HCT116 (cell line): ENCODE results near the gene NR1I3. TPM values are rescaled to one million over a fixed set of nuclear protein-coding genes. Genes with fewer than 3 reads are reported as not detected.

ENCODE experiments used
- ATAC-seq: fragments of 200-7000 bp; cut with Tn5 transposase; 2 replicates; pipeline ENCODE4 v1.9.1; 2020; ENCODE audit warnings: mild to moderate bottlenecking, moderate library complexity
- BruUV-seq: library from RNA; stranded (reverse); fragments of 400-500 nt; replicated peaks from 2 replicates; lab custom pipeline; 2021; lab: Mats Ljungman, UMichigan
- CTCF ChIA-PET: fragments of 300-600 bp; sonication (Branson Sonifier 250); formaldehyde crosslinking; loops from one replicate; lab custom pipeline; 2021; ENCODE audit warnings: antibody characterized with exemption; lab: Charles Lee
- POLR2A ChIA-PET: fragments of 300-600, 350-600 bp; sonication (Branson Sonifier 250); formaldehyde crosslinking; loops from one replicate; lab custom pipeline; 2021; ENCODE audit warnings: antibody characterized with exemption; lab: Charles Lee
- RAD21 ChIA-PET, 2 experiments: fragments of 300-600 bp; sonication (Branson Sonifier 250); formaldehyde crosslinking; loops; one replicate each; lab custom pipeline; 2023; ENCODE audit warnings: low total read pairs in 2 of 2; ENCODE audit not compliant: uncharacterized antibody in 2 of 2, unreplicated experiment in 2 of 2, low non-redundant PET in 1 of 2; lab: Charles Lee
- DNase-seq: peaks from one replicate; pipeline ENCODE4 v3.0.0-alpha.2; 2010; ENCODE audit warnings: low read depth, low spot score
- H2AFZ ChIP-seq: fragments of 200-600 bp; shearing (Covaris generic), sonication (generic); 2 replicates; pipeline ENCODE4 v1.6.1; 2017; ENCODE audit warnings: low read depth, mixed run types, mixed read lengths, antibody characterized with exemption, low read length; ENCODE audit not compliant: poor library complexity, severe bottlenecking
- H3K27ac ChIP-seq: 2 replicates; pipeline ENCODE4 v1.5.1; 2012; ENCODE audit warnings: low read depth, low read length
- H3K27me3 ChIP-seq: fragments of 200-600 bp; sonication (generic); 2 replicates; pipeline ENCODE4 v1.6.1; 2016; ENCODE audit warnings: mixed run types, low read length, mixed read lengths; ENCODE audit not compliant: insufficient read depth
- H3K36me3 ChIP-seq, 2 experiments: fragments of 200-500 bp in 1 of 2; fragments of 200-600 bp in 1 of 2; sonication (Bioruptor generic) in 1 of 2; sonication (generic) in 1 of 2; 2 replicates each; pipeline versions ENCODE4 v1.5.1 to v1.6.1; 2014 to 2016; ENCODE audit warnings: low read length in 2 of 2, inconsistent platforms in 1 of 2, mixed read lengths in 1 of 2, mixed run types in 1 of 2; ENCODE audit not compliant: insufficient read depth in 2 of 2, control insufficient read depth in 1 of 2
- H3K4me1 ChIP-seq, 2 experiments: fragments of 200-600 bp in 1 of 2; sonication (generic) in 1 of 2; 2 replicates each; pipeline versions ENCODE4 v1.5.1 to v1.6.1; 2012 to 2017; ENCODE audit warnings: low read length in 2 of 2, inconsistent platforms in 1 of 2, mild to moderate bottlenecking in 1 of 2, mixed read lengths in 1 of 2, mixed run types in 1 of 2, moderate library complexity in 1 of 2; ENCODE audit not compliant: insufficient read depth in 2 of 2, control insufficient read depth in 1 of 2
- H3K4me2 ChIP-seq: fragments of 200-600 bp; sonication (generic); 2 replicates; pipeline ENCODE4 v1.6.1; 2017; ENCODE audit warnings: mixed run types, low read length, mixed read lengths
- H3K4me3 ChIP-seq, 2 experiments: fragments of 200-600 bp in 1 of 2; sonication (generic) in 1 of 2; replicated peaks in 1 of 2; 2 replicates each; pipeline ENCODE4 v1.5.1; 2011 to 2016; ENCODE audit warnings: low read length in 2 of 2, control low read depth in 1 of 2, low read depth in 1 of 2, mild to moderate bottlenecking in 1 of 2, mixed read lengths in 1 of 2, mixed run types in 1 of 2
- H3K79me2 ChIP-seq: fragments of 200-600 bp; sonication (generic); 2 replicates; pipeline ENCODE4 v1.6.1; 2017; ENCODE audit warnings: mild to moderate bottlenecking, mixed run types, low read length, moderate library complexity, mixed read lengths; ENCODE audit not compliant: insufficient read depth
- H3K9ac ChIP-seq: fragments of 200-600 bp; sonication (generic); 2 replicates; pipeline ENCODE4 v1.6.1; 2016; ENCODE audit warnings: low read length, mixed read lengths
- H3K9me2 ChIP-seq: fragments of 200-600 bp; sonication (generic), shearing (Covaris generic); 2 replicates; pipeline ENCODE4 v1.6.1; 2017; ENCODE audit warnings: mixed run types, mild to moderate bottlenecking, moderate library complexity; ENCODE audit not compliant: insufficient read depth
- H3K9me3 ChIP-seq, 2 experiments: fragments of 200-500 bp in 1 of 2; fragments of 200-600 bp in 1 of 2; sonication (Bioruptor generic) in 1 of 2; sonication (generic) in 1 of 2; 2 replicates each; pipeline ENCODE4 v1.6.1; 2014 to 2017; ENCODE audit warnings: low read length in 2 of 2, mixed read lengths in 2 of 2, inconsistent platforms in 1 of 2, low read depth in 1 of 2, mild to moderate bottlenecking in 1 of 2, mixed run types in 1 of 2, moderate library complexity in 1 of 2; ENCODE audit not compliant: control insufficient read depth in 1 of 2, insufficient read depth in 1 of 2
- H4K20me1 ChIP-seq: fragments of 200-600 bp; sonication (generic), shearing (Covaris generic); 2 replicates; pipeline ENCODE4 v1.6.1; 2017; ENCODE audit warnings: mixed run types, mild to moderate bottlenecking, moderate library complexity; ENCODE audit not compliant: insufficient read depth
- CBX3 ChIP-seq: IDR thresholded peaks from 2 replicates; pipeline ENCODE4 v1.6.1; 2012; ENCODE audit warnings: low read depth
- CEBPB ChIP-seq: IDR thresholded peaks from 2 replicates; pipeline ENCODE4 v1.6.1; 2012; ENCODE audit warnings: low read depth
- CTCF ChIP-seq, 3 experiments: fragments of 200-600 bp in 1 of 3; sonication (generic) in 1 of 3; IDR thresholded peaks in 2 of 3; conservative IDR thresholded peaks in 1 of 3; 2 replicates each; pipeline ENCODE4 v1.5.1; 2012 to 2017; ENCODE audit warnings: low read depth in 2 of 3, low read length in 2 of 3, antibody characterized with exemption in 1 of 3, borderline replicate concordance in 1 of 3, control low read depth in 1 of 3, mild to moderate bottlenecking in 1 of 3, mixed read lengths in 1 of 3, mixed run types in 1 of 3, moderate library complexity in 1 of 3; ENCODE audit not compliant: insufficient read depth in 1 of 3
- EGR1 ChIP-seq: IDR thresholded peaks from 2 replicates; pipeline ENCODE4 v1.6.1; 2012; ENCODE audit warnings: low read depth
- EZH2phosphoT487 ChIP-seq: fragments of 200-600 bp; IDR thresholded peaks from 2 replicates; pipeline ENCODE4 v1.6.1; 2018; ENCODE audit warnings: antibody characterized with exemption, borderline replicate concordance
- FOSL1 ChIP-seq: IDR thresholded peaks from 2 replicates; pipeline ENCODE4 v1.6.1; 2012; ENCODE audit warnings: low read depth
- JUND ChIP-seq: IDR thresholded peaks from 2 replicates; pipeline ENCODE4 v1.6.1; 2012
- POLR2A ChIP-seq: IDR thresholded peaks from 2 replicates; pipeline ENCODE4 v1.7.0; 2011; ENCODE audit warnings: borderline replicate concordance; ENCODE audit not compliant: insufficient read depth, insufficient read length; ENCODE audit errors: extremely low read depth
- RAD21 ChIP-seq: IDR thresholded peaks from 2 replicates; pipeline ENCODE4 v1.6.1; 2012; ENCODE audit warnings: low read depth, mild to moderate bottlenecking
- SIN3A ChIP-seq: IDR thresholded peaks from 2 replicates; pipeline ENCODE4 v1.6.1; 2012; ENCODE audit warnings: low read depth
- SP1 ChIP-seq: IDR thresholded peaks from 2 replicates; pipeline ENCODE4 v1.6.1; 2012; ENCODE audit warnings: low read depth
- SRF ChIP-seq: IDR thresholded peaks from 2 replicates; pipeline ENCODE4 v1.6.1; 2012; ENCODE audit warnings: low read depth
- TCF7L2 ChIP-seq: IDR thresholded peaks from 2 replicates; pipeline ENCODE4 v1.7.0; 2011; ENCODE audit warnings: borderline replicate concordance, inconsistent platforms; ENCODE audit not compliant: insufficient read depth, insufficient read length; ENCODE audit errors: extremely low read depth
- intact Hi-C: fragments of 100-400 bp; cut with micrococcal nuclease; formaldehyde crosslinking; loops from 2 replicates; pipeline ENCODE4 v1.10.0; 2022
- total RNA-seq: library from RNA; stranded (reverse); gene quantifications from one replicate; pipeline ENCODE4 v1.2.1, GENCODE V29; 2021; ENCODE audit not compliant: unreplicated experiment
- TF ChIP-seq, protein P1 (sequence below): IDR thresholded peaks from 2 replicates; pipeline ENCODE4 v1.6.1; 2012; ENCODE audit warnings: low read depth

The NR1I3 gene
- total RNA-seq, 1 experiment from 2014 or later: not detected

DNA sequence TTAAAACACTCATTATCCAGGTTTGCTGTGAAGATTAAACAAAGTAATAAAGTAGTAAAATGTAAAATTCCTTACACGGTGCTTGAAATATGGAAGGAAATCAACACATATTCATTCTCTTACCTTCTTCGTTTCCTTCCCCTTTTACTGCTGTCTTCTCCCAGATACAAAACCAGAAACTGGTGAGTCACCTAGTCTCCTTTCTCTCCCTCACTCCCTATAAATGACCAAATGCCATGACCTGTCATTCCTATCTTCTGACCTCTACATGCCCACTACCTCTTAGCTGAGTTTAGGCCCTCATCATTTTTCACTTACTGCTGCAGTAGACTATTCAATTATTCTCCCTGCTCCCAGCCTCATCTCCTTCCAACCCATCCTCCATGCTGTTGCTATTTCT is 4.3 kb upstream of the NR1I3 start:
- no TSS peak for BruUV-seq
- no peak overlapping the region for H3K9ac ChIP-seq
- H3K4me3 ChIP-seq: no peak overlapping the region
- H3K27ac ChIP-seq: no peak overlapping the region
- H3K27me3 ChIP-seq: no peaks in the 10 kb centered on the region
- H3K36me3 ChIP-seq: no peaks in the 10 kb centered on the region
- no peaks in the 10 kb centered on the region for H4K20me1 ChIP-seq
- H3K9me3 ChIP-seq: no peaks in the 10 kb centered on the region
- POLR2A ChIA-PET: no interaction called here
- peaks cover 0 to 8% of the 10 kb centered on the region in 2 experiments; a peak in 2 of 4 replicates for H3K4me1 ChIP-seq
- DNase-seq (no peak), ATAC-seq (no peak)
- H3K79me2 ChIP-seq: no peaks in the 10 kb centered on the region
- TF ChIP-seq POLR2A: no peak
- TF ChIP-seq, protein P1, sequence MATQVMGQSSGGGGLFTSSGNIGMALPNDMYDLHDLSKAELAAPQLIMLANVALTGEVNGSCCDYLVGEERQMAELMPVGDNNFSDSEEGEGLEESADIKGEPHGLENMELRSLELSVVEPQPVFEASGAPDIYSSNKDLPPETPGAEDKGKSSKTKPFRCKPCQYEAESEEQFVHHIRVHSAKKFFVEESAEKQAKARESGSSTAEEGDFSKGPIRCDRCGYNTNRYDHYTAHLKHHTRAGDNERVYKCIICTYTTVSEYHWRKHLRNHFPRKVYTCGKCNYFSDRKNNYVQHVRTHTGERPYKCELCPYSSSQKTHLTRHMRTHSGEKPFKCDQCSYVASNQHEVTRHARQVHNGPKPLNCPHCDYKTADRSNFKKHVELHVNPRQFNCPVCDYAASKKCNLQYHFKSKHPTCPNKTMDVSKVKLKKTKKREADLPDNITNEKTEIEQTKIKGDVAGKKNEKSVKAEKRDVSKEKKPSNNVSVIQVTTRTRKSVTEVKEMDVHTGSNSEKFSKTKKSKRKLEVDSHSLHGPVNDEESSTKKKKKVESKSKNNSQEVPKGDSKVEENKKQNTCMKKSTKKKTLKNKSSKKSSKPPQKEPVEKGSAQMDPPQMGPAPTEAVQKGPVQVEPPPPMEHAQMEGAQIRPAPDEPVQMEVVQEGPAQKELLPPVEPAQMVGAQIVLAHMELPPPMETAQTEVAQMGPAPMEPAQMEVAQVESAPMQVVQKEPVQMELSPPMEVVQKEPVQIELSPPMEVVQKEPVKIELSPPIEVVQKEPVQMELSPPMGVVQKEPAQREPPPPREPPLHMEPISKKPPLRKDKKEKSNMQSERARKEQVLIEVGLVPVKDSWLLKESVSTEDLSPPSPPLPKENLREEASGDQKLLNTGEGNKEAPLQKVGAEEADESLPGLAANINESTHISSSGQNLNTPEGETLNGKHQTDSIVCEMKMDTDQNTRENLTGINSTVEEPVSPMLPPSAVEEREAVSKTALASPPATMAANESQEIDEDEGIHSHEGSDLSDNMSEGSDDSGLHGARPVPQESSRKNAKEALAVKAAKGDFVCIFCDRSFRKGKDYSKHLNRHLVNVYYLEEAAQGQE: no peak
- TF ChIP-seq RAD21: no peak
- no peak for TF ChIP-seq FOSL1
- TF ChIP-seq CEBPB: no peak
- TF ChIP-seq EGR1: no peak
- TF ChIP-seq SIN3A: no peak
- TF ChIP-seq SP1: no peak
- no peak for TF ChIP-seq TCF7L2
- TF ChIP-seq EZH2phosphoT487: no peak
- TF ChIP-seq SRF: no peak
- no peak for TF ChIP-seq CBX3
- TF ChIP-seq JUND: no peak
- no peak for TF ChIP-seq CTCF (IDR thresholded peaks at IDR 0.05 in 2 of 3, conservative IDR thresholded peaks at IDR 0.05 in 1 of 3; ENCODE audit: borderline replicate concordance in 1 of 3, insufficient read depth in 1 of 3, low read depth in 2 of 3, low read length in 2 of 3)
- no peaks in the 10 kb centered on the region for H3K9me2 ChIP-seq
- CTCF ChIA-PET: no interaction called here
- intact Hi-C loops: no loop called here
- no peak overlapping the region for H2AFZ ChIP-seq
- no peak overlapping the region for H3K4me2 ChIP-seq
- RAD21 ChIA-PET: no interaction called here
